Fibroblast of skin of abdomen (primary cell): ENCODE measurements around the gene TAS2R31. TPM values are rescaled to one million over a fixed set of nuclear protein-coding genes. Genes with fewer than 3 reads are reported as not detected.
"Not testable (repeated sequence)": the region's sequence is repeated elsewhere in the genome, so short reads cannot be mapped to it uniquely, and the experiment has no call there.

Experiments used
- DNase-seq: peaks from one replicate; pipeline ENCODE4 v3.0.0-alpha.2; 2013
- polyA plus RNA-seq, 2 experiments: library from polyadenylated mRNA; unstranded; fragments of 120-200 nt; gene quantifications; one replicate each; pipeline ENCODE4 v1.2.1, GENCODE V29; 2013; ENCODE audit not compliant: insufficient read length in 2 of 2

TAS2R31 gene
- polyA plus RNA-seq (2013, experiment 1 of 2; ENCODE audit: insufficient read length): 0.26 TPM
- polyA plus RNA-seq (2013, experiment 2 of 2; ENCODE audit: insufficient read length): 0.67 TPM

DNA sequence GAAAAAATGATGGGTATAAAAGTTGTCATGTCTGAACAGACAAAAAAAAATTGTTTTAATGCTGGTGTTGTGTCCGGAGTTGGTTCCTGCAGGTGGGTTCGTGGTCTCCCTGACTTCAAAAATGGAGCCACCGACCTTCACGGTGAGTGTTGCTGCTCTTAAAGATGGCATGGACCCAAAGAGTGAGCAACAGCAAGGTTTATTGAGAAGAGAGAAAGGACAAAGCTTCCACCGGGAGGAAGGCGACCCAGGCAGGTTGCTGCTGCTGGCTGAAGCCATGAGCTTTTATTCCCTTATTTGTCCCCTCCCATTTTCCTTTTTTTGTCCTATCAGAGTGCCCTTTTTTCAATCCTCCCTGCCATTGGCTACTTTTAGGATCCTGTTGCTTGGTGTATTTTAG, at the start of gene TAS2R31:
TSS of gene TAS2R31 (minus strand) at position 101 of the 400 bp plus-strand sequence. CDS start at position 29, 72 bp downstream.
- no peak for DNase-seq

DNA sequence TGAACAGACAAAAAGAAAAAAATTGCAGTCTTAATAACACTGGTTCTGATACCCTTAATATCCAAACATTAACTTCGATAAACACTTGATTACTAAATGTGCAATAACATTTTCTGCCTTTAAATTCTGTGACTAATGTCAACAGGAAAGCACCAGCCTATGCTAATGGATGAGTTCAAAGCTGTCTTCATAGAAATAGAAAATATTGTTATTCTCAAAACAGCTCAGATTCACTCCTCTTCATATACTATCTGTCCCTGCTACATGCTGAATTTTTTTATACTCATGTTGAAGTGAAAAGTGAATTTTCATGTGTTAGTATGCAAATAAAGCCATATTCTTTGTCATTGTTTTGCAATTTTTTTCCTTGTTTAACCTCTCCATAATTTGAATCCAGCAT, 47.0 kb upstream of the TAS2R31 start:
- DNase-seq: no peak

- DNase-seq: no peak
Observed at GRCh38 chr12:11075642-11076041, 44.4 kb upstream of the TAS2R31 start.

DNA sequence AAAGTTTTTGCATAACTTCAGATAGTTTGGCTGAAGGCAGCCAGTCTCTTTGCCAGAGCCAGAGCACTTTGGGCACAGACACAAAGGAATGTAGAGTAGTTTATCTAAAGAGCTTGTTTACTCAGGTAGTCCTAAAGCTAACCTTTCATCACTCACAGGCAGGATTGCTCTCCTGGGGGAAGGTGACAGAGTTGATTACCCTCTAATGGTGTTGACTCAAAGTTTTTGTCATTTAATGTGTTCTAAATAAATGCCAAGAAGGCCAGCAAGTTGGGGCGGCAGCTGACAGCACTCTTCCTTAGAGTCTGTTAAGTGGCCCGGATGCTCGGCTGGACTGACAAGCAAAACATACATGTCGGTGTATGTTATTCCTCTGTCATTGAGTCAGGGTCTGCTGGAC, 40.2 kb upstream of the TAS2R31 start:
- DNase-seq: no peak

GRCh38 chr12:11070999-11071398, 39.8 kb upstream of the TAS2R31 start:
- no peak for DNase-seq

DNA sequence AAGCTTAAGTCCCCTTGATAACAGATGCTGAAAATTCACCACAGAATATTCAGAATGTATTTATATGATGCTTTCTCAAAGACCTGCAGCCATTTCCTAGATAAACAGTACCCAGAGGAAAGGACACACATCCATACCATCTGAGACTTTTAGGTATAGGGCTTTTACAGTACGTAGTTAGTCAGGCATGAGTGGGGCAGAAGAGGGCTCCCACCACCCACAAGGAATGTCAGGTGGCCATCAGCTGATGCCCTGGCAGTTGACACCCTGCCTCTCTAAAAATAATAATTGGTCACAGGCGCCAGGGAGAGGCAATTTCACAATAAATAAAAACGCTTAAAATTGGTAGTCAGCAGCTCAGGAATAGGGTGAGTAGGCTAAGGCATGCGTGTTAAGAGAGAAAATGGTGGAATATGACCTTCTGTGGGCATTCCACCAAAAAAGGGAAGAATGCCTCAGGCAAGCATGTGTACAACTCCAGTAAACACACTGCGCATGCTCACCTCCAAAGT, 38.7 kb upstream of the TAS2R31 start:
- no peak for DNase-seq

GRCh38 chr12:11067514-11067913, 36.3 kb upstream of the TAS2R31 start:
- DNase-seq: peak; percentile 10

DNA sequence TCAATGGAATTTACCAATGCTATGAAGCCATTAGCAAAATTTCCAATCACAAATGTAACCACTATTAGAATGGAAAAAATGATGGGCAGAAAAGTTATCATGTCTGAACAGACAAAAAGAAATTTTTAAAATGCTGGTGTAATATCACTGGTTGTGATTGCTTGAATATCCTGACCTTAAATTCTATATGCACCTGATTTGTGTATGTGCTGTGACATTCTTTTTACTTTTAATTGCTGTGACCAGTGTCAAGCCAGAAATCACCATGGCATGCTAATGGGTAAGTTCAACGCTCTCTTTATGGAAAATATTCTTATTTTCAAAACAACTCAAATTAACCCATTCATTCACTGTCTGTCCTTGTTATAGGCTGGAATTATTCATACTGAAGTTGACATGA, 31.0 kb upstream of the TAS2R31 start, which contains the start of gene TAS2R46:
TSS of gene TAS2R46 (minus strand) at position 101 of the 400 bp plus-strand sequence. CDS start at position 101, 0 bp downstream.
- DNase-seq: not testable (repeated sequence)

- DNase-seq: no peak
Observed at GRCh38 chr12:11059784-11060183, 28.6 kb upstream of the TAS2R31 start.

DNA sequence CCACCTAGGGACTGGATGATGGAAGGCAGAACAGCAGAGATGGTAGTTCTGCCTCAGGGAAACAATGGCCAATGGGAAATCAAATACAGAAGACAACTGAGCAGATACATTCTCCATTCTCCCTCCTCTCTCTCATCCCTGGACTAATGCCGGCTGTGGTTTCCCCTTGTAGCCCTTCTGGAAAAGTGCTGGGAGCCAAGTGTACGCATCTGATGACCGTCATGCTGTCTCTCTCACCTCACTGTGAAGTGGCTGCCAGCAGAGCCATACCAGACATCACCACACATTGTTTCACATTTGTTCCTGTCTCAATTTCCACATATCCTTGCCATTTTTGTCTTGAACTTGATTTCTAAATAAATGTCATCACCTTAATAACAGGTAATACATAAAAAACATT, 27.8 kb upstream of the TAS2R31 start:
- DNase-seq: no peak

- DNase-seq: no peak
Observed at GRCh38 chr12:11055306-11055705, 24.1 kb upstream of the TAS2R31 start.

- DNase-seq: not testable (repeated sequence)
Observed at GRCh38 chr12:11049806-11050531, 18.8 kb upstream of the TAS2R31 start.

GRCh38 chr12:11041366-11041765, 10.2 kb upstream of the TAS2R31 start:
- DNase-seq: not testable (repeated sequence)

- DNase-seq: no peak
Observed at GRCh38 chr12:11040162-11040561, 9.0 kb upstream of the TAS2R31 start.

GRCh38 chr12:11039171-11039570, 8.0 kb upstream of the TAS2R31 start:
- DNase-seq: no peak

GRCh38 chr12:11033959-11034358, 2.8 kb upstream of the TAS2R31 start:
- DNase-seq: not testable (repeated sequence)

- no peak for DNase-seq
Observed at GRCh38 chr12:11026118-11026517, 5.1 kb downstream of the TAS2R31 start.

- DNase-seq: no peak
Observed at GRCh38 chr12:11023387-11023786, 7.8 kb downstream of the TAS2R31 start.

DNA sequence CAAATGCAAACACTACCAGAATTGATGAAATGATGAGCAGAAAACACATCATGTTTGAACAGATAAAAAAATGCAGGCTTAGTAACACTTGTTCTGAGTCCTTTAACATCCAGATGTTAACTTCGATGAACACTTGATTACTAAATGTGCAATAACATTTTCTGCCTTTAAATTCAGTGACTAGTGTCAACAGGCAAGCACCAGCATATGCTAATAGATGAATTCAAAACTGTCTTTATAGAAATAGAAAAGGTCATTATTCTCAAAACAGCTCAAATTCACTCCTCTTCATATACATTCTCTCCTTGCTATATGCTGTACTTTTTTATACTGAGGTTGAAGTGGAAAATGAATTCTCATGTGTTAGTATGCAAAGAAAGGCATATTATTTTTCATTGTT, 8.7 kb downstream of the TAS2R31 start, which contains the start of gene TAS2R19:
TSS of gene TAS2R19 (minus strand) at position 101 of the 400 bp plus-strand sequence. CDS start at position 52, 49 bp downstream.
- no peak for DNase-seq

DNA sequence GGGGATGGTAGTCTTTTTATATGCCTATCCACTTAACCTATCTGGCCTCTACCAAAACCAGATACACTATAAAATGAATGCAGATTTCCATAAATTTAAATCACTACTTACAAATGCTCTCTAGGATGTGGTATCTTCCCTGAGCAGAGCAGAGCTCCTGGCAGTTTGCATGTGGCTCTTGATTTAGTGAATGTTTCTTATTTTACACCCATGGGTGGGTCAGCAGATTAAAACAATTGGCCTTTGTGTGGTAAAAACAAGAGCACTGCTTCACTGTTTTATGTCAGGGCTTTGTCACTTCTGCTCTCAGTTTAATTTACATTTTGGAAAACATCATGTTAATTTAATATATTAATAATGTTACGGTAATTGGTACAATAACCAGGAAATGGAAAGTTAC, 14.3 kb downstream of the TAS2R31 start:
- DNase-seq: no peak

DNA sequence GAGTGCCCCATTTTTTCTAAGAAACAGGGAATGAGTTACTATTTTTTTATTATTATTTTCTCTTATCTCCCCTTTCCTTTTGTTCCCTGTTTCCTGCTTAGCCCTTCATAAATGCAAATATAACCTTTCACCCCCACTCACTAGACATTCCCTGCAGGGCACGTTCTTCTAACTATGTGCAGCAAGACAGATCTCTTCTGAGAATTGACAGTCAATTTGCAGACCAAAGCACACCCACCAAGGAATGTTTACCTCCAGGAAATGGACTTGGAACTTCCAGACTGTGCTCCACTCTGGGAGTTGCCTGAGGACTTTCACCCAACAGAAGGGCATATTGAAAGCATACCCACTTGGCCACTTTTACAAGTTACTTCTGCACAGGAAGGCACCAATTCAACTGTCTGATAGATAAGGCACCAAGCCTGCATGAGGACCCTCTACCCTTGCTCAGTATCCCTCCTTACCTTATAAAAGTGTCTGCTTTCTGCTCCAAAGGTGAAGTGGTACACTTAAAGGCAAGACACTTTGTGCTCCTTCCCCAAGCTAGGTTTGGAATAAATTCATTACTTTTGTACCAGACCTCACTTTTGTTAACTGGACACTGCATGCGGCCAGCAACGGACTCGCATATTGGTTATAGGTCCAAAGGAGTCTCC, 15.3 kb downstream of the TAS2R31 start:
- no peak for DNase-seq

DNA sequence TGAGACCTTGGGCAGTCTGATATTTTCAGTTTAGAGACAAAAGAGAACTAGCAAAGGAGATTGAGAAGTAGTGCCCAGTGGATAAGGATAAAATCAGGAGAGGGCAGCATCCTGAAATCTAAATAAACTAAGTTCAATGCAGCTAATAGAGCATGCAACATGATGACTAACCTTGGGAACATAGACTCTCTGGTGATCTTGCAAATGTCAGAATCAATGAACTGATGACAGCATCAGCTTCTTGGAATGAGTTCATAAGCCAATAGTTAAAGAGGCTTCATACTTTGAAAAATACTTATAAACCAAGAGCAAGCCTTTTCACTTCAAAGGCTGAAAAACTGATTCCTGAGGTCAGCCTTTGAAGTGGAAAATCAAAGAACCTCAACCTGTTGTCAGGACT, 17.0 kb downstream of the TAS2R31 start:
- peak; percentile 9 for DNase-seq

GRCh38 chr12:11007608-11008007, 23.6 kb downstream of the TAS2R31 start:
- no peak for DNase-seq

DNA sequence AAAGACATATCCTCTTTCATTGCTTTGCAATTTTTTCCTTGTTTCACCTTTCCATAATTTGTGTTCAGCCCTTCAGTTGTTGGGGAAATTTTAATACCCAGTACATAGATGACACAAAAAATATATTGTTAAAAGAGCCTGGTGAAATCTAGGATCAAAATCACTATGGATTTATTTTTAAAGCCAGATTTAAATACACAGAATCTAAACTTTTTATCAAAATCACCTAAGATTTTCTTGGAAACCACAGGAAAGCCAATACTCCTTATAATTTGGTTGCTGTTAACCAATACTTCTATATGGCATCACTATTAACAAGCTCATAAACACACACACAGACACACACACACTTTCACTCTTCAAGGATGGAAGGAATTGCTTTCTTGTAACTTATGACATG, 33.0 kb downstream of the TAS2R31 start, which contains the start of gene TAS2R20:
TSS of gene TAS2R20 (minus strand) at position 101 of the 400 bp plus-strand sequence. CDS start 429 bp downstream, outside the sequence.
- no peak for DNase-seq
